ENCODE data around the gene JMJD7.

DNA sequence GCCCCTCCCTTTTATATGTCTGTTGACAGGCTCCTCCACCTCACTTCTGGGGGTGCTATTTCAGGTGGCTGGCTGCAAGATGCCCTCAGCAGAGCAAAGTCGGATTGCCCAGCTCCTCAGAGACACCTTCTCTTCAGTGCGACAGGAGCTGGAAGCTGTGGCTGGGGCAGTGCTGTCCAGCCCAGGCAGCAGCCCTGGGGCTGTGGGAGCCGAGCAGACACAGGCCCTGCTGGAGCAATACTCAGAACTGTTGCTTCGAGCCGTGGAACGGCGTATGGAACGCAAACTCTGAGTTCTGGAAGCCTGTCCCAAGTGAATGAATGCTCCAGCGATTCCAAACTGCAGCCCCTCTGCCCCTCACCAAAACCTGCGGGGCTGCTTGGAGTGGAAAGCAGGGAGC lies 2.7 kb upstream of the JMJD7 start:
- TF ChIP-seq, protein P1, sequence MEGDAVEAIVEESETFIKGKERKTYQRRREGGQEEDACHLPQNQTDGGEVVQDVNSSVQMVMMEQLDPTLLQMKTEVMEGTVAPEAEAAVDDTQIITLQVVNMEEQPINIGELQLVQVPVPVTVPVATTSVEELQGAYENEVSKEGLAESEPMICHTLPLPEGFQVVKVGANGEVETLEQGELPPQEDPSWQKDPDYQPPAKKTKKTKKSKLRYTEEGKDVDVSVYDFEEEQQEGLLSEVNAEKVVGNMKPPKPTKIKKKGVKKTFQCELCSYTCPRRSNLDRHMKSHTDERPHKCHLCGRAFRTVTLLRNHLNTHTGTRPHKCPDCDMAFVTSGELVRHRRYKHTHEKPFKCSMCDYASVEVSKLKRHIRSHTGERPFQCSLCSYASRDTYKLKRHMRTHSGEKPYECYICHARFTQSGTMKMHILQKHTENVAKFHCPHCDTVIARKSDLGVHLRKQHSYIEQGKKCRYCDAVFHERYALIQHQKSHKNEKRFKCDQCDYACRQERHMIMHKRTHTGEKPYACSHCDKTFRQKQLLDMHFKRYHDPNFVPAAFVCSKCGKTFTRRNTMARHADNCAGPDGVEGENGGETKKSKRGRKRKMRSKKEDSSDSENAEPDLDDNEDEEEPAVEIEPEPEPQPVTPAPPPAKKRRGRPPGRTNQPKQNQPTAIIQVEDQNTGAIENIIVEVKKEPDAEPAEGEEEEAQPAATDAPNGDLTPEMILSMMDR (IDR thresholded peaks at IDR 0.05) = no peak
- no peak for TF ChIP-seq POLR2AphosphoS5 (IDR thresholded peaks at IDR 0.05; ENCODE audit: low read depth, low read length)
- TF ChIP-seq, protein P2, sequence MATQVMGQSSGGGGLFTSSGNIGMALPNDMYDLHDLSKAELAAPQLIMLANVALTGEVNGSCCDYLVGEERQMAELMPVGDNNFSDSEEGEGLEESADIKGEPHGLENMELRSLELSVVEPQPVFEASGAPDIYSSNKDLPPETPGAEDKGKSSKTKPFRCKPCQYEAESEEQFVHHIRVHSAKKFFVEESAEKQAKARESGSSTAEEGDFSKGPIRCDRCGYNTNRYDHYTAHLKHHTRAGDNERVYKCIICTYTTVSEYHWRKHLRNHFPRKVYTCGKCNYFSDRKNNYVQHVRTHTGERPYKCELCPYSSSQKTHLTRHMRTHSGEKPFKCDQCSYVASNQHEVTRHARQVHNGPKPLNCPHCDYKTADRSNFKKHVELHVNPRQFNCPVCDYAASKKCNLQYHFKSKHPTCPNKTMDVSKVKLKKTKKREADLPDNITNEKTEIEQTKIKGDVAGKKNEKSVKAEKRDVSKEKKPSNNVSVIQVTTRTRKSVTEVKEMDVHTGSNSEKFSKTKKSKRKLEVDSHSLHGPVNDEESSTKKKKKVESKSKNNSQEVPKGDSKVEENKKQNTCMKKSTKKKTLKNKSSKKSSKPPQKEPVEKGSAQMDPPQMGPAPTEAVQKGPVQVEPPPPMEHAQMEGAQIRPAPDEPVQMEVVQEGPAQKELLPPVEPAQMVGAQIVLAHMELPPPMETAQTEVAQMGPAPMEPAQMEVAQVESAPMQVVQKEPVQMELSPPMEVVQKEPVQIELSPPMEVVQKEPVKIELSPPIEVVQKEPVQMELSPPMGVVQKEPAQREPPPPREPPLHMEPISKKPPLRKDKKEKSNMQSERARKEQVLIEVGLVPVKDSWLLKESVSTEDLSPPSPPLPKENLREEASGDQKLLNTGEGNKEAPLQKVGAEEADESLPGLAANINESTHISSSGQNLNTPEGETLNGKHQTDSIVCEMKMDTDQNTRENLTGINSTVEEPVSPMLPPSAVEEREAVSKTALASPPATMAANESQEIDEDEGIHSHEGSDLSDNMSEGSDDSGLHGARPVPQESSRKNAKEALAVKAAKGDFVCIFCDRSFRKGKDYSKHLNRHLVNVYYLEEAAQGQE (IDR thresholded peaks at IDR 0.05; ENCODE audit: insufficient read depth in 1 of 2, low read depth in 2 of 2, low read length in 1 of 2) = no peak
- TF ChIP-seq TCF7L2 (IDR thresholded peaks at IDR 0.05; ENCODE audit: low read depth, low read length) = no peak
